Sigmoid colon (tissue), 7 donors: ENCODE results near the gene NTM. TPM values are rescaled to one million over a fixed set of nuclear protein-coding genes. Genes with fewer than 3 reads are reported as not detected.

Experiments used
- DNase-seq: peaks from one replicate; pipeline ENCODE4 v3.0.0-alpha.2; 2019
- H3K27ac ChIP-seq, 4 donors: fragments of 200-600 bp; sonication (generic); one replicate each; pipeline ENCODE4 v1.5.1; 2016 to 2019; ENCODE audit warnings: mild to moderate bottlenecking in 1 of 4
- H3K27me3 ChIP-seq, 3 donors: fragments of 200-600 bp; sonication (generic); one replicate each; pipeline ENCODE4 v1.5.1; 2019; ENCODE audit warnings: mild to moderate bottlenecking in 1 of 3
- H3K36me3 ChIP-seq, 4 donors: fragments of 200-600 bp; sonication (generic); one replicate each; pipeline ENCODE4 v1.5.1; 2016 to 2019
- H3K4me1 ChIP-seq, 4 donors: fragments of 200-600 bp; sonication (generic); one replicate each; pipeline ENCODE4 v1.5.1; 2017 to 2019
- H3K4me3 ChIP-seq, 4 donors: fragments of 200-600 bp; sonication (generic); one replicate each; pipeline ENCODE4 v1.5.1; 2017 to 2019; ENCODE audit warnings: mild to moderate bottlenecking in 2 of 4, moderate library complexity in 1 of 4
- H3K9me3 ChIP-seq, 4 donors: fragments of 200-600 bp in 3 of 4; sonication (generic) in 3 of 4; one replicate each; pipeline versions ENCODE4 v1.5.1 to v1.6.1; 2013 to 2019
- EP300 ChIP-seq, 4 donors: sonication (generic); formaldehyde crosslinking; IDR thresholded peaks; one replicate each; pipeline ENCODE4 v1.6.1; 2017; ENCODE audit warnings: antibody characterized with exemption in 4 of 4
- POLR2A ChIP-seq, 2 donors: fragments of 450-650 bp; IDR thresholded peaks; one replicate each; pipeline ENCODE4 v1.6.1; 2016; ENCODE audit warnings: antibody characterized with exemption in 2 of 2, mild to moderate bottlenecking in 2 of 2, moderate library complexity in 2 of 2
- POLR2AphosphoS5 ChIP-seq, 4 donors: sonication (generic); formaldehyde crosslinking; IDR thresholded peaks; one replicate each; pipeline ENCODE4 v1.6.1; 2017; ENCODE audit warnings: antibody characterized with exemption in 4 of 4
- WGBS, 2 donors: extraction: QIAGEN DNeasy Blood & Tissue Kit; methylation state at CpG; one replicate each; pipeline ENCODE4 v1.1.7; 2013; 5-methylcytosine and 5-hydroxymethylcytosine counted together
- intact Hi-C: fragments of 100-400 bp; cut with DNase I; formaldehyde crosslinking; loops from one replicate; pipeline ENCODE4 v1.15.1; 2023
- polyA plus RNA-seq, 3 donors: library from polyadenylated mRNA; stranded (reverse); fragments of 200-250 nt; gene quantifications; one replicate each; pipeline ENCODE4 v1.2.3, GENCODE V29; 2013
- total RNA-seq, 4 donors: library from RNA; depleted of rRNA; stranded (reverse); fragments of >200 nt; gene quantifications; one replicate each; pipeline ENCODE4 v1.1.0, GENCODE V29; 2016
- TF ChIP-seq, protein P1 (sequence below), 4 experiments: fragments of 450-650 bp in 3 of 4; fragments of 200-600 bp in 1 of 4; IDR thresholded peaks; one replicate each; pipeline ENCODE4 v1.5.1; 2016 to 2019; ENCODE audit warnings: antibody characterized with exemption in 4 of 4, mild to moderate bottlenecking in 3 of 4, moderate library complexity in 2 of 4
- donor health status: healthy with polysubstance abuse.
- donor health status: Bipolar disorder and iron deficiency.
- donor health status: healthy.

NTM gene
- total and polyA plus RNA-seq, 7 donors: 0.96 to 18.3 (median 6.4) TPM; not detected in 1

DNA sequence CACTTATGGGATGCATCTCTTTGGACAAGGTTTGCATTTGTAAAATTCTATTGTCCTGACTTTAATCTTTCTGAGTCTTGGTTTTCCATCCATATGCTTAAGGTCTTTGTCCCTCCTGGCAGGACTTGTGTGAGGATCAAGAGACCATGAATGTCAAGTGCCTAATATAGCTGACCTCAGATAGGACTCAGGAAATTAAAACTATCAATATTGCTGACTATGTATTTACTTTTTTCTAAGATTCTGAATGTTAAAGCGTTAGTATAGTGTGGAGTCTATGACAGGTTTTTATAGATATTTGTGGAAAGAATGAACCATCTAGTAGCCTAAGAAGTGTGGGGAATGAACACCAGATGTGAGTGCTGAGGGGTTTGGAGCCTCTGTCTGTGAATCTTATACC, 637.8 kb downstream of the NTM start:
- TF ChIP-seq, protein P1, sequence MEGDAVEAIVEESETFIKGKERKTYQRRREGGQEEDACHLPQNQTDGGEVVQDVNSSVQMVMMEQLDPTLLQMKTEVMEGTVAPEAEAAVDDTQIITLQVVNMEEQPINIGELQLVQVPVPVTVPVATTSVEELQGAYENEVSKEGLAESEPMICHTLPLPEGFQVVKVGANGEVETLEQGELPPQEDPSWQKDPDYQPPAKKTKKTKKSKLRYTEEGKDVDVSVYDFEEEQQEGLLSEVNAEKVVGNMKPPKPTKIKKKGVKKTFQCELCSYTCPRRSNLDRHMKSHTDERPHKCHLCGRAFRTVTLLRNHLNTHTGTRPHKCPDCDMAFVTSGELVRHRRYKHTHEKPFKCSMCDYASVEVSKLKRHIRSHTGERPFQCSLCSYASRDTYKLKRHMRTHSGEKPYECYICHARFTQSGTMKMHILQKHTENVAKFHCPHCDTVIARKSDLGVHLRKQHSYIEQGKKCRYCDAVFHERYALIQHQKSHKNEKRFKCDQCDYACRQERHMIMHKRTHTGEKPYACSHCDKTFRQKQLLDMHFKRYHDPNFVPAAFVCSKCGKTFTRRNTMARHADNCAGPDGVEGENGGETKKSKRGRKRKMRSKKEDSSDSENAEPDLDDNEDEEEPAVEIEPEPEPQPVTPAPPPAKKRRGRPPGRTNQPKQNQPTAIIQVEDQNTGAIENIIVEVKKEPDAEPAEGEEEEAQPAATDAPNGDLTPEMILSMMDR (IDR thresholded peaks at IDR 0.05): no peak
- TF ChIP-seq POLR2AphosphoS5 (IDR thresholded peaks at IDR 0.05) (no peak), POLR2A (IDR thresholded peaks at IDR 0.05) (no peak), EP300 (IDR thresholded peaks at IDR 0.05) (no peak)
- intact Hi-C loops: no loop called here
- WGBS, 2 donors: 34 to 79% methylated on average over 1 of the region's 1 CpG

DNA sequence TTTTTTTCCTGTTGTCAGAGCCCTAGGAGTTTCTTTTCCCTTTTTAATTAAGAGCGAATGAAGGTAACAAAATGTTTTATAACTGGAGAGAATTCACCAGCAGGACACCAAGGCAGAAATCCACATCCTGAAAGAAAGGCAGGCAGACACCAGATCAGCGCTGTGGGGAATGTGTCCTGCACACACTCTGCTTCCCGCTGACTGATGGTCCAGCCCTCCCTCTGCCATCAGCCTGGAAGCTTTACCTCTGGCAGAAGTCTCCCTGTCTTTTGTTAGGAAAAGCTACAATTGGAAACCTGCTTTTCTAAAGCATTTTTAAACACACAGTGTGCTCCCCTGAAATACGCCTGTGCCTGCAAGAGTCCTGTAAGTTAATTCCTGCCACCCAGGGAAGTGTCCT, 638.5 kb downstream of the NTM start:
- H3K27me3 ChIP-seq: no peaks in the 10 kb centered on the region
- H3K27ac ChIP-seq: no peak overlapping the region
- intact Hi-C loops: no loop called here
- TF ChIP-seq, protein P1 (IDR thresholded peaks at IDR 0.05): no peak
- TF ChIP-seq EP300 (IDR thresholded peaks at IDR 0.05) (no peak), POLR2AphosphoS5 (IDR thresholded peaks at IDR 0.05) (no peak), POLR2A (IDR thresholded peaks at IDR 0.05) (no peak)
- no peak overlapping the region for H3K4me3 ChIP-seq
- H3K36me3 ChIP-seq: no peaks in the 10 kb centered on the region
- DNase-seq: no peak
- H3K4me1 ChIP-seq: no peaks in the 10 kb centered on the region
- 43 to 45% methylated on average over 4 of the region's 4 CpGs for WGBS, 2 donors
- H3K9me3 ChIP-seq: no peaks in the 10 kb centered on the region

More for the DNA sequence above, 637.8 kb downstream of the NTM start:
- H3K9me3 ChIP-seq: no peaks in the 10 kb centered on the region
- H3K4me1 ChIP-seq: no peaks in the 10 kb centered on the region
- H3K27me3 ChIP-seq: no peaks in the 10 kb centered on the region
- no peaks in the 10 kb centered on the region for H3K36me3 ChIP-seq
- no peak for DNase-seq
- no peak overlapping the region for H3K4me3 ChIP-seq
- H3K27ac ChIP-seq: no peak overlapping the region

DNA sequence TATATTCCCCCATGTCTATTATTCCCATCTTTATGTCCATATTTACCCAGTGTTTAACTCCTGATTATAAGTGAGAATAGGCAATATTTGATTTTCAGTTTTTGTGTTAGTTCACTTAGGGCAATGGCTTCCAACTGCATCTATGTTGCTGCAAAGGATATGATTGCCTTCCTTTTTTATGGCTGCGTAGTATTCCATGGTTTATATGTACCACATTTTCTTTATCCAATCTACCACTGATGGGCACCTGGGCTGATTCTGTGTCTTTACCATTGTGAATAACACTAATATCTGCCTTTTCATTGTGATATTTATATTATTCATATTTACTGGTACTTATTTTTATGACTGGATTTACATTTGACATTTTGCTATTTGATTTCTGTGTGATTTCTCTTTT, 649.6 kb downstream of the NTM start:
- 96 to 97% methylated on average over 1 of the region's 1 CpG for WGBS, 2 donors
- H3K36me3 ChIP-seq: no peaks in the 10 kb centered on the region
- intact Hi-C loops: no loop called here

DNA sequence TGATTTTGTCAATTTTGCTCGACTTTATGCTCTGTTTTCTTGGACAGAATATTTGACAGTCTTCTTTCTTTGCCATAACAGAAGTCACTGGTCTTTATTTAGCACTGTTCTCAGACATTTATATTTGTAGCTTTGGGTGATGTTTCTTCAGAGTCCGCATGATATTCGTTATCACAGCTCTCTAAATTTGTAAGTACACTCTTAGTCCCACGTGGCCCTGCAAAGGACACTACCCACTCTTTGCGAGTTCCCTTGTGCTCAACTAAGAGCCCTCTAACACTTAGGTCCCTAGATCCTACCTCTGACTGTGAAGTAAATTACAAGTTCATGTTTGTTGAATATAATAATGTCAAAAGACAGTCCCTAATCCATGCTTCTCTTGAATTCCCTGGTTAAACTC, 651.9 kb downstream of the NTM start:
- TF ChIP-seq POLR2A (IDR thresholded peaks at IDR 0.05): no peak
- TF ChIP-seq, protein P1 (IDR thresholded peaks at IDR 0.05): no peak
- TF ChIP-seq EP300 (IDR thresholded peaks at IDR 0.05): no peak
- TF ChIP-seq POLR2AphosphoS5 (IDR thresholded peaks at IDR 0.05): no peak
- H3K9me3 ChIP-seq: no peaks in the 10 kb centered on the region
- H3K4me3 ChIP-seq: no peak overlapping the region
- H3K27me3 ChIP-seq: no peaks in the 10 kb centered on the region
- H3K27ac ChIP-seq: no peak overlapping the region
- no peaks in the 10 kb centered on the region for H3K36me3 ChIP-seq
- 76 to 87% methylated on average over 5 of the region's 5 CpGs for WGBS, 2 donors
- peaks cover 0 to 13% (median 3%) of the 10 kb centered on the region in 4 donors for H3K4me1 ChIP-seq
- DNase-seq: no peak
- intact Hi-C loops: no loop called here

More for the DNA sequence above, 649.6 kb downstream of the NTM start:
- no peak for TF ChIP-seq POLR2AphosphoS5 (IDR thresholded peaks at IDR 0.05)
- TF ChIP-seq POLR2A (IDR thresholded peaks at IDR 0.05): no peak
- TF ChIP-seq, protein P1 (IDR thresholded peaks at IDR 0.05): no peak
- Histone ChIP-seq H3K27me3 (no peaks in the 10 kb centered on the region), H3K9me3 (no peaks in the 10 kb centered on the region), H3K27ac (no peak overlapping the region), H3K4me1 (peaks cover 0 to 13% (median 3%) of the 10 kb centered on the region in 4 donors), H3K4me3 (no peak overlapping the region)
- no peak for DNase-seq
